Endothelial cell of umbilical vein (primary cell): ENCODE measurements around the gene RIPK3. TPM values are rescaled to one million over a fixed set of nuclear protein-coding genes. Genes with fewer than 3 reads are reported as not detected.

Experiments
- BruUV-seq: library from RNA; stranded (reverse); fragments of 400-500 nt; replicated peaks from 2 replicates; lab custom pipeline; 2021; lab: Mats Ljungman, UMichigan
- CTCF ChIA-PET: fragments of 300-600, 350-600 bp; sonication (Branson Sonifier 250); formaldehyde crosslinking; loops from one replicate; lab custom pipeline; 2021; ENCODE audit warnings: antibody characterized with exemption, inconsistent platforms; lab: Charles Lee
- POLR2A ChIA-PET: fragments of 300-600, 350-600 bp; sonication (Branson Sonifier 250); formaldehyde crosslinking; loops from one replicate; lab custom pipeline; 2021; ENCODE audit warnings: antibody characterized with exemption, inconsistent platforms; lab: Charles Lee
- DNase-seq: peaks from one replicate; pipeline ENCODE4 v3.0.0-alpha.2; 2011; ENCODE audit warnings: low read depth, low spot score
- FAIRE-seq: peaks from 2 replicates; lab custom pipeline; 2011; peaks lifted over from hg19 to GRCh38; lab: Jason Lieb, UNC
- H2AFZ ChIP-seq: 2 replicates; pipeline ENCODE4 v1.6.0; 2012; ENCODE audit warnings: low read depth, low read length, control low read depth, inconsistent platforms
- H3K27ac ChIP-seq: 2 replicates; pipeline ENCODE4 v1.5.1; 2011; ENCODE audit warnings: low read depth, mild to moderate bottlenecking, control low read depth, low read length, moderate library complexity; ENCODE audit not compliant: insufficient read depth
- H3K27me3 ChIP-seq, 2 experiments: 2 replicates each; pipeline versions ENCODE4 v1.6.0 to v1.6.1; 2011; ENCODE audit warnings: low read length in 2 of 2, mixed read lengths in 1 of 2; ENCODE audit not compliant: control insufficient read depth in 2 of 2, insufficient read depth in 2 of 2
- H3K36me3 ChIP-seq, 2 experiments: 2 replicates in 1 of 2; 3 replicates in 1 of 2; pipeline ENCODE4 v1.5.1; 2011; ENCODE audit warnings: low read length in 2 of 2, mild to moderate bottlenecking in 1 of 2, moderate library complexity in 1 of 2; ENCODE audit not compliant: control insufficient read depth in 2 of 2, insufficient read depth in 2 of 2; ENCODE audit errors: extremely low read depth in 1 of 2
- H3K4me1 ChIP-seq: 3 replicates; pipeline ENCODE4 v1.5.1; 2011; ENCODE audit warnings: mild to moderate bottlenecking, low read length; ENCODE audit not compliant: control insufficient read depth, insufficient read depth; ENCODE audit errors: extremely low read depth
- H3K4me2 ChIP-seq: 2 replicates; pipeline ENCODE4 v1.6.1; 2011; ENCODE audit warnings: low read length, control low read depth, mixed read lengths; ENCODE audit not compliant: insufficient read depth
- H3K4me3 ChIP-seq, 3 experiments: fragments of 200-600 bp in 1 of 3; sonication (generic), shearing (Covaris generic) in 1 of 3; replicated peaks in 1 of 3; 2 replicates each; pipeline ENCODE4 v1.5.1; 2011 to 2016; ENCODE audit warnings: control low read depth in 3 of 3, low read length in 3 of 3, mild to moderate bottlenecking in 2 of 3, inconsistent platforms in 1 of 3, low read depth in 1 of 3, moderate library complexity in 1 of 3; ENCODE audit not compliant: insufficient read depth in 1 of 3
- H3K79me2 ChIP-seq: 2 replicates; pipeline ENCODE4 v1.6.0; 2012; ENCODE audit warnings: low read length, inconsistent platforms; ENCODE audit not compliant: control insufficient read depth, insufficient read depth
- H3K9ac ChIP-seq: replicated peaks from 2 replicates; pipeline ENCODE3; 2011; ENCODE audit warnings: low read length, control low read depth; ENCODE audit not compliant: insufficient read depth; ENCODE audit errors: extremely low read depth
- H3K9me1 ChIP-seq: replicated peaks from 3 replicates; pipeline ENCODE4 v1.6.0; 2011; ENCODE audit warnings: mild to moderate bottlenecking, low read length; ENCODE audit not compliant: control insufficient read depth, insufficient read depth; ENCODE audit errors: extremely low read depth
- H3K9me3 ChIP-seq: replicated peaks from 2 replicates; pipeline ENCODE4 v1.5.1; 2012; ENCODE audit warnings: low read length, inconsistent platforms; ENCODE audit not compliant: control insufficient read depth, insufficient read depth
- H4K20me1 ChIP-seq: replicated peaks from 2 replicates; pipeline ENCODE3; 2011; ENCODE audit warnings: mild to moderate bottlenecking, low read length; ENCODE audit not compliant: control insufficient read depth, insufficient read depth; ENCODE audit errors: extremely low read depth
- CTCF ChIP-seq, 2 donors: IDR thresholded peaks; 1 replicate in 1 of 2; 2 replicates in 1 of 2; pipeline ENCODE4 v1.5.1; 2011; ENCODE audit warnings: low read length in 2 of 2, mild to moderate bottlenecking in 2 of 2, moderate library complexity in 2 of 2, control low read depth in 1 of 2, inconsistent platforms in 1 of 2, low read depth in 1 of 2; ENCODE audit not compliant: insufficient read depth in 1 of 2; ENCODE audit errors: extremely low read depth in 1 of 2
- EZH2 ChIP-seq: IDR thresholded peaks from 2 replicates; pipeline ENCODE4 v1.6.1; 2012; ENCODE audit warnings: borderline replicate concordance, low read depth, mild to moderate bottlenecking, moderate library complexity, low read length, inconsistent platforms; ENCODE audit not compliant: severe bottlenecking
- FOS ChIP-seq: IDR thresholded peaks from 2 replicates; pipeline ENCODE4 v1.6.1; 2011; ENCODE audit warnings: mild to moderate bottlenecking, low read length, moderate library complexity, borderline replicate concordance; ENCODE audit not compliant: insufficient read depth
- GATA2 ChIP-seq: IDR thresholded peaks from 2 replicates; pipeline ENCODE4 v1.7.0; 2011; ENCODE audit warnings: low read depth, mild to moderate bottlenecking, moderate library complexity, mixed read lengths, low read length; ENCODE audit not compliant: insufficient read length, insufficient read depth
- MAX ChIP-seq: IDR thresholded peaks from 2 replicates; pipeline ENCODE4 v1.6.1; 2011; ENCODE audit not compliant: insufficient read depth, insufficient read length
- MYC ChIP-seq: IDR thresholded peaks from one replicate; pipeline ENCODE4 v1.6.1; 2011; ENCODE audit warnings: mild to moderate bottlenecking, low read depth, low read length
- POLR2AphosphoS5 ChIP-seq: IDR thresholded peaks from 2 replicates; pipeline ENCODE4 v1.6.1; 2012; ENCODE audit warnings: low read depth, mild to moderate bottlenecking, control low read depth, low read length, moderate library complexity; ENCODE audit not compliant: insufficient read depth
- dilution Hi-C: fragments of 300-500 bp; cut with MboI; formaldehyde crosslinking; loops from one replicate; pipeline ENCODE4 v1.15.0; 2019; ENCODE audit warnings: low sequenced_read_pairs; ENCODE audit not compliant: extremely low pct_ligation_motif_present
- intact Hi-C: fragments of 100-400 bp; cut with micrococcal nuclease; formaldehyde crosslinking; loops from one replicate; pipeline ENCODE4 v1.10.0; 2022
- polyA plus RNA-seq, 4 experiments: library from polyadenylated mRNA; depleted of rRNA in 3 of 4; stranded (reverse) in 3 of 4; unstranded in 1 of 4; fragments of >200 nt; gene quantifications; 2 replicates each; pipeline versions ENCODE4 v1.2.1 to v1.2.3, GENCODE V29; 2011 to 2012; ENCODE audit warnings: missing spikeins in 1 of 4
- total RNA-seq: library from RNA; stranded (reverse); gene quantifications from 2 replicates; pipeline ENCODE4 v1.2.3, GENCODE V29; 2021

Gene RIPK3
- total and polyA plus RNA-seq, 2 donors (not counting 3 experiments of a cell fraction or from before 2014, with no cell fraction given): 3.1 to 5.1 TPM

DNA sequence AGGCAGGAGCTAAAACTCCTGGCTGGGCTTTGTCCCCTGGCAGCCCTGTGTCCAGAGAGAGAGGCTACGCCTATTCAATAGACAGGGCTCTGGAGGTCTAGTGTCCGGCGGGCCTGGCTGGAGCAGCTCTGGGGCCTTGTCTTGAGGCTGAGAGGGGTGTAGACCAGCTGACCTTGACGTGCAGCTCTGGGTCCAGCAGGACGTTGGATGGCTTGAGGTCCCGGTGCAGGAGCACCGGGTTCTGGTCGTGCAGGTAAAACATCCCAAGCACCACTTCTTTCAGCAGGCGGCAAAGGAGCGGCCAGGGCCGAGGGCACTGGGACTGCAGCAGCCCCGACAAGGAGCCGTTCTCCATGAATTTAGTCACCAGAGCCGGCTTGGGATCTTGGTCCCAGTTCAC is 948 bp downstream of the RIPK3 start:
- Histone ChIP-seq H3K79me2 (no peaks in the 10 kb centered on the region), H4K20me1 (no peaks in the 10 kb centered on the region), H3K36me3 (no peaks in the 10 kb centered on the region), H2AFZ (no peak overlapping the region), H3K9me3 (no peaks in the 10 kb centered on the region), H3K27ac (no peak overlapping the region), H3K4me2 (peak overlapping the region; percentile 40), H3K9ac (no peak overlapping the region), H3K9me1 (no peaks in the 10 kb centered on the region), H3K4me1 (peaks cover 24% of the 10 kb centered on the region), H3K27me3 (peaks cover 5 to 9% of the 10 kb centered on the region in 2 experiments), H3K4me3 (no peak overlapping the region)
- dilution Hi-C loops: no loop called here
- FAIRE-seq (no peak), DNase-seq (no peak)
- CTCF ChIA-PET: interaction anchor here (0.8 to 20.1 kb wide), 4 partner anchors 17 to 95 kb away, joined by 4 to 811 read pairs (median 9); partner anchors contain the start of genes CBLN3 and KHNYN
- intact Hi-C loops: loop anchor here (1.0 kb wide), 1 partner anchor 73 kb away; no protein-coding TSS in a partner anchor
- BruUV-seq: no TSS peak
- TF ChIP-seq CTCF (IDR thresholded peaks at IDR 0.05; ENCODE audit: extremely low read depth in 1 of 2, insufficient read depth in 1 of 2, low read depth in 1 of 2, low read length in 2 of 2) (no peak), MYC (no peak), GATA2 (no peak), POLR2AphosphoS5 (no peak), EZH2 (no peak), MAX (no peak), FOS (no peak)
- POLR2A ChIA-PET: no interaction called here
